RWPE1 (cell line): Measurements from ENCODE around the gene PAK4.

ENCODE experiments used
- CTCF ChIA-PET: fragments of 350-600 bp; sonication (Branson Sonifier 250); formaldehyde crosslinking; extraction: SDS; loops from one replicate; lab custom pipeline; 2021; lab: Yijun Ruan, JAX
- POLR2A ChIA-PET: fragments of 400-600 bp; formaldehyde crosslinking; extraction: SDS; loops from one replicate; lab custom pipeline; 2020; ENCODE audit warnings: antibody characterized with exemption; ENCODE audit not compliant: low non-redundant PET; lab: Yijun Ruan, JAX
- DNase-seq: peaks from one replicate; pipeline ENCODE4 v3.0.0; 2012; ENCODE audit warnings: low spot score
- H3K27ac ChIP-seq: fragments of 450-650 bp; 2 replicates; pipeline ENCODE4 v1.5.1; 2017
- TF ChIP-seq, protein P1 (sequence below): fragments of 450-650 bp; conservative IDR thresholded peaks from 2 replicates; pipeline ENCODE4 v1.5.1; 2017; ENCODE audit warnings: low read depth, mild to moderate bottlenecking

The PAK4 gene

GRCh38 chr19:39173502-39173991 is 48.0 kb downstream of the PAK4 start:
- DNase-seq, result no peak
- CTCF ChIA-PET, result no interaction called here
- TF ChIP-seq, protein P1, sequence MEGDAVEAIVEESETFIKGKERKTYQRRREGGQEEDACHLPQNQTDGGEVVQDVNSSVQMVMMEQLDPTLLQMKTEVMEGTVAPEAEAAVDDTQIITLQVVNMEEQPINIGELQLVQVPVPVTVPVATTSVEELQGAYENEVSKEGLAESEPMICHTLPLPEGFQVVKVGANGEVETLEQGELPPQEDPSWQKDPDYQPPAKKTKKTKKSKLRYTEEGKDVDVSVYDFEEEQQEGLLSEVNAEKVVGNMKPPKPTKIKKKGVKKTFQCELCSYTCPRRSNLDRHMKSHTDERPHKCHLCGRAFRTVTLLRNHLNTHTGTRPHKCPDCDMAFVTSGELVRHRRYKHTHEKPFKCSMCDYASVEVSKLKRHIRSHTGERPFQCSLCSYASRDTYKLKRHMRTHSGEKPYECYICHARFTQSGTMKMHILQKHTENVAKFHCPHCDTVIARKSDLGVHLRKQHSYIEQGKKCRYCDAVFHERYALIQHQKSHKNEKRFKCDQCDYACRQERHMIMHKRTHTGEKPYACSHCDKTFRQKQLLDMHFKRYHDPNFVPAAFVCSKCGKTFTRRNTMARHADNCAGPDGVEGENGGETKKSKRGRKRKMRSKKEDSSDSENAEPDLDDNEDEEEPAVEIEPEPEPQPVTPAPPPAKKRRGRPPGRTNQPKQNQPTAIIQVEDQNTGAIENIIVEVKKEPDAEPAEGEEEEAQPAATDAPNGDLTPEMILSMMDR, result no peak
- no peak overlapping the region for H3K27ac ChIP-seq
- POLR2A ChIA-PET, result no interaction called here

DNA sequence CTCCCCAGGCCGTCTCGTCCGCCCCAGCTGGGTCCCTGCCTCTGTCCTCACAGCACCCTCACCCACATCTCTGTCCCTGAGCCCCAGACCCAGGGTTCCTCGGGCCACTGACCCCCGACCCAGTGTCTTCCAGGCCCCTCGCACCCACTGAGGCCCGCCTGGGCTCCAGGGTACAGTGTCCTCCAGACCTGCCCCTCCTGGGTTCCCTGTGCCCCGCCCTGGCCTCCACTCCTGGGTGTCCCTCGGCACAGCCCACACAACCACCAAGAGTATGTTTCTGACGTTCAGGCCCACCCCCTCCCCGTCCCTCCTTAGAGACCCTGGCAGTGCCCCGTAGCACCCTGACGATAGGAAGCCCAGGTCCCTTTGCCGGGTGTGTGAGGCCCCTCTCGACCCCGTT is 48.6 kb downstream of the PAK4 start:
- no peak for DNase-seq
- no peak overlapping the region for H3K27ac ChIP-seq
- POLR2A ChIA-PET, result no interaction called here
- CTCF ChIA-PET, result interaction anchor here (0.6 kb wide), 1 partner anchor 90 kb away, joined by 3 read pairs; no protein-coding TSS in a partner anchor
- TF ChIP-seq, protein P1, result no peak

GRCh38 chr19:39174558-39175544 is 49.3 kb downstream of the PAK4 start:
- no peak for DNase-seq
- ChIA-PET CTCF (interaction anchor here (0.6 kb wide), 2 partner anchors 90 to 157 kb away, joined by 3 read pairs; no protein-coding TSS in a partner anchor), POLR2A (no interaction called here)
- TF ChIP-seq, protein P1, result no peak
- H3K27ac ChIP-seq, result no peak overlapping the region

- H3K27ac ChIP-seq, result no peak overlapping the region
- ChIA-PET POLR2A (no interaction called here), CTCF (interaction anchor here (0.6 to 2.3 kb wide), 4 partner anchors 12 to 198 kb away, joined by 3 to 11 read pairs (median 6); no protein-coding TSS in a partner anchor)
- no peak for DNase-seq
- TF ChIP-seq, protein P1, result no peak
Observed at GRCh38 chr19:39175564-39175963, 50.0 kb downstream of the PAK4 start.

DNA sequence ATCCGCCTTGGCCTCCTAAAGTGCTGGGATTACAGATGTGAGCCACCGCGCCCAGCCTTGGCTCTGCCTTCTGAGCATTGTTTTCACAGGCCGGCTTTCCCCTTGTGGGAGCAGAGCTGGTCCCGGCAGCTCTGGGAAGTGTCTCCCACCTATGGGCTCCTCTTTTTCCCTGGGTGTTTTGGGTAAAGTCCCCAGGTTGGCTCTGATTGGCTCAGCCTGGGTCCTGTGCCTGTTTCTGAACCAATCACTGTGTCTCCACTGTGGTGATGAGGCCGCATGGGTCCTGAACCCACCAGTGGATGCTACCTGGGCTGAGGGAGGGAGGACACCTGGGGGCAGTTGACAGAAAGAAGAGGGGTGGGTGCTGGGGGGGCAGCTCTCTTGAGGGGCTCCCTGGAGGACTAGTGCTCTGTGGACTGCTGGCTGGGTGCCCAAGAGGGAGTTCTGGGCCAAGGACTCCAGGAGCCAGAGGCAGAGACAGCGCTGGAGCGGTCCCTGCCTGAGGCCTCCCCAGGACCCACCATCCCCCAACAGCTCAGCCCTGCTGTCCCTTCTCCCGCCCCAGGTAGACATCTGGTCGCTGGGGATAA is 51.6 kb downstream of the PAK4 start:
- POLR2A ChIA-PET, result no interaction called here
- TF ChIP-seq, protein P1, result no peak
- no peak for DNase-seq
- H3K27ac ChIP-seq, result no peak overlapping the region
- CTCF ChIA-PET, result interaction anchor here (1.6 to 2.3 kb wide), 2 partner anchors 10 to 67 kb away, joined by 9 to 11 read pairs; no protein-coding TSS in a partner anchor

GRCh38 chr19:39177736-39178135 is 52.1 kb downstream of the PAK4 start:
- ChIA-PET POLR2A (no interaction called here), CTCF (interaction anchor here (2.3 kb wide), 1 partner anchor 10 kb away, joined by 11 read pairs; no protein-coding TSS in a partner anchor)
- TF ChIP-seq, protein P1, result no peak
- H3K27ac ChIP-seq, result no peak overlapping the region
- DNase-seq, result no peak
